K562 (cell line): ENCODE data around the gene PPOX. TPM values are rescaled to one million over a fixed set of nuclear protein-coding genes. Genes with fewer than 3 reads are reported as not detected.
A peak's percentile ranks its signal among the peaks of the same experiment; 100 is the strongest.

ENCODE experiments used
- ATAC-seq: fragments of 200-7000 bp; cut with Tn5 transposase; 3 replicates; pipeline ENCODE4 v1.9.1; 2020; ENCODE audit warnings: moderate library complexity
- BruUV-seq: library from RNA; stranded (reverse); fragments of 400-500 nt; replicated peaks from 2 replicates; lab custom pipeline; 2021; lab: Mats Ljungman, UMichigan
- CTCF ChIA-PET: fragments of 300-600 bp; formaldehyde crosslinking; extraction: SDS; loops from one replicate; lab custom pipeline; 2021; ENCODE audit warnings: low intra/inter-chr PET ratio; lab: Yijun Ruan, JAX
- POLR2A ChIA-PET: fragments of 300-600, 350-650 bp; sonication (Branson Sonifier 250); formaldehyde crosslinking; extraction: SDS; loops from one replicate; lab custom pipeline; 2021; ENCODE audit warnings: antibody characterized with exemption, inconsistent platforms; lab: Yijun Ruan, JAX
- DNase-seq, 4 experiments: peaks; one replicate each; pipeline versions ENCODE4 v3.0.0 to v3.0.0-alpha.2; 2011 to 2018; ENCODE audit warnings: low spot score in 3 of 4, mixed read lengths in 3 of 4; ENCODE audit errors: extremely low read depth in 1 of 4
- FAIRE-seq: peaks from 2 replicates; lab custom pipeline; 2011; peaks lifted over from hg19 to GRCh38; lab: Jason Lieb, UNC
- H2AFZ ChIP-seq: 2 replicates; pipeline ENCODE4 v1.6.0; 2011; ENCODE audit warnings: low read depth, low read length, control low read depth, inconsistent platforms
- H3K27ac ChIP-seq: fragments of 200-600 bp; 3 replicates; pipeline ENCODE4 v1.8.0; 2011; ENCODE audit warnings: low read depth, mild to moderate bottlenecking, control low read depth, inconsistent platforms, low read length, moderate library complexity, mixed read lengths; ENCODE audit errors: extremely low read depth
- H3K27me3 ChIP-seq, 2 experiments: fragments of 300-600 bp in 1 of 2; 2 replicates in 1 of 2; 3 replicates in 1 of 2; pipeline versions ENCODE4 v1.6.0 to v1.8.0; 2011; ENCODE audit warnings: inconsistent platforms in 2 of 2, low read length in 2 of 2, mild to moderate bottlenecking in 1 of 2, mixed read lengths in 1 of 2, moderate library complexity in 1 of 2; ENCODE audit not compliant: control insufficient read depth in 2 of 2, insufficient read depth in 2 of 2
- H3K36me3 ChIP-seq: fragments of 300-600 bp; 3 replicates; pipeline ENCODE4 v1.8.0; 2011; ENCODE audit warnings: mild to moderate bottlenecking, low read length, inconsistent platforms; ENCODE audit not compliant: control insufficient read depth, insufficient read depth
- H3K4me1 ChIP-seq, 2 experiments: fragments of 200-600 bp in 1 of 2; replicated peaks in 1 of 2; 2 replicates in 1 of 2; 3 replicates in 1 of 2; pipeline versions ENCODE4 v1.5.1 to v1.8.0; 2011; ENCODE audit warnings: inconsistent platforms in 2 of 2, low read length in 2 of 2, mild to moderate bottlenecking in 1 of 2, mixed read lengths in 1 of 2, moderate library complexity in 1 of 2; ENCODE audit not compliant: control insufficient read depth in 2 of 2, insufficient read depth in 2 of 2
- H3K4me2 ChIP-seq: 2 replicates; pipeline ENCODE4 v1.6.1; 2011; ENCODE audit warnings: low read length, control low read depth, inconsistent platforms, mixed read lengths; ENCODE audit not compliant: insufficient read depth
- H3K4me3 ChIP-seq: fragments of 200-600 bp; sonication (generic), shearing (Covaris generic); 2 replicates; pipeline ENCODE4 v1.5.1; 2016; ENCODE audit warnings: control low read depth, inconsistent platforms
- H3K79me2 ChIP-seq: fragments of 200-600 bp; 3 replicates; pipeline ENCODE4 v1.8.0; 2011; ENCODE audit warnings: low read length, inconsistent platforms; ENCODE audit not compliant: control insufficient read depth, insufficient read depth
- H3K9ac ChIP-seq, 2 experiments: 2 replicates each; pipeline versions ENCODE4 v1.6.0 to v1.6.1; 2011; ENCODE audit warnings: low read depth in 2 of 2, low read length in 2 of 2, control low read depth in 1 of 2, inconsistent platforms in 1 of 2, mild to moderate bottlenecking in 1 of 2, mixed read lengths in 1 of 2; ENCODE audit not compliant: insufficient read depth in 1 of 2
- H3K9me1 ChIP-seq: one replicate; pipeline ENCODE4 v1.6.0; 2011; ENCODE audit warnings: inconsistent platforms, mild to moderate bottlenecking, low read length, moderate library complexity; ENCODE audit not compliant: control insufficient read depth, insufficient read depth
- H3K9me3 ChIP-seq: replicated peaks from 2 replicates; pipeline ENCODE4 v1.5.1; 2011; ENCODE audit warnings: low read depth, low read length, inconsistent platforms; ENCODE audit not compliant: control insufficient read depth, insufficient read depth
- H4K20me1 ChIP-seq: replicated peaks from 2 replicates; pipeline ENCODE4 v1.6.1; 2011; ENCODE audit warnings: low read length, inconsistent platforms, mixed read lengths; ENCODE audit not compliant: control insufficient read depth, insufficient read depth
- C11orf30 ChIP-seq: fragments of 450-650 bp; IDR thresholded peaks from 2 replicates; pipeline ENCODE4 v1.6.1; 2016; ENCODE audit warnings: low read depth, mild to moderate bottlenecking
- E2F5 ChIP-seq: sonication (generic); formaldehyde crosslinking; IDR thresholded peaks from 2 replicates; pipeline ENCODE4 v1.8.0; 2022; ENCODE audit warnings: mild to moderate bottlenecking, missing genetic modification reagents
- NFIC ChIP-seq: fragments of 450-650 bp; IDR thresholded peaks from 2 replicates; pipeline ENCODE4 v1.6.1; 2017; ENCODE audit warnings: mild to moderate bottlenecking, inconsistent platforms
- RBFOX2 ChIP-seq: fragments of 200-400 bp; formaldehyde crosslinking; IDR thresholded peaks from 2 replicates; pipeline ENCODE4 v1.6.1; 2017; ENCODE audit warnings: low read depth, mild to moderate bottlenecking, low read length, moderate library complexity
- ZBED1 ChIP-seq: IDR thresholded peaks from 2 replicates; pipeline ENCODE4 v1.6.1; 2014
- WGBS: fragments of 100-300 bp; shearing (Covaris generic); methylation state at CpG from one replicate; pipeline ENCODE4 v1.1.6; 2016; ENCODE audit warnings: low coverage, mixed read lengths; ENCODE audit not compliant: insufficient coverage; ENCODE audit errors: missing lambda C conversion rate; 5-methylcytosine and 5-hydroxymethylcytosine counted together
- in situ Hi-C: fragments of 300-500 bp; cut with MboI; formaldehyde crosslinking; loops from 4 replicates; pipeline ENCODE4 v1.15.0; 2018; ENCODE audit warnings: inconsistent platforms, mixed read lengths
- intact Hi-C: fragments of 100-400 bp; cut with micrococcal nuclease; formaldehyde crosslinking; loops from 2 replicates; pipeline ENCODE4 v1.14.2; 2022
- polyA plus RNA-seq, 8 experiments: library from polyadenylated mRNA; depleted of rRNA in 4 of 8; stranded (reverse) in 5 of 8; unstranded in 3 of 8; fragments of >200 nt; fragmentation: Nextera tagmentation in 2 of 8; fragmentation: Illumina TruSeq in 1 of 8; extraction: Ambion mirVana in 2 of 8; extraction: Trizol in 1 of 8; gene quantifications; 2 replicates each; pipeline versions ENCODE4 v1.2.1 to v1.2.3, GENCODE V29; 2011 to 2014; ENCODE audit warnings: inconsistent platforms in 1 of 8, missing spikeins in 1 of 8
- total RNA-seq, 7 experiments: library from RNA; depleted of rRNA in 6 of 7; stranded (reverse); fragments of >200 nt in 6 of 7; fragmentation: Illumina TruSeq in 2 of 7; extraction: Trizol in 2 of 7; gene quantifications; 2 replicates each; pipeline versions ENCODE4 v1.2.1 to v1.2.3, GENCODE V29; 2011 to 2021; ENCODE audit warnings: low replicate concordance in 1 of 7
- TF ChIP-seq, protein P1 (sequence below): fragments of 250-450 bp; sonication (Bioruptor Pico); IDR thresholded peaks from 2 replicates; pipeline ENCODE4 v1.5.0; 2022; ENCODE audit warnings: mild to moderate bottlenecking

The PPOX gene
- total and polyA plus RNA-seq, 9 of the 15 experiments (the other 6 are each of a cell fraction or from before 2014, with no cell fraction given) = 17.0 to 57.1 (median 38.9) TPM

- ChIA-PET CTCF (no interaction called here), POLR2A (interaction anchor here (0.6 to 1.2 kb wide), 6 partner anchors 12 to 191 kb away, joined by 3 to 5 read pairs (median 3); partner anchors contain the start of genes DEDD and PPOX)
- BruUV-seq = TSS peak; percentile 63
- Histone ChIP-seq H4K20me1 (no peaks in the 10 kb centered on the region), H2AFZ (peak overlapping the region; percentile 97), H3K36me3 (peaks cover 2% of the 10 kb centered on the region; the same call in 1 of the 3 replicates), H3K9me3 (no peaks in the 10 kb centered on the region), H3K9ac (peak overlapping the region; percentile 83 to 85; a peak in 3 of 4 replicates), H3K79me2 (peaks cover 14% of the 10 kb centered on the region), H3K4me1 (peaks cover 56 to 61% of the 10 kb centered on the region in 2 experiments), H3K4me3 (no peak overlapping the region), H3K27me3 (no peaks in the 10 kb centered on the region), H3K27ac (peak overlapping the region; percentile 99), H3K4me2 (peak overlapping the region; percentile 59), H3K9me1 (no peaks in the 10 kb centered on the region)
- TF ChIP-seq, protein P1, sequence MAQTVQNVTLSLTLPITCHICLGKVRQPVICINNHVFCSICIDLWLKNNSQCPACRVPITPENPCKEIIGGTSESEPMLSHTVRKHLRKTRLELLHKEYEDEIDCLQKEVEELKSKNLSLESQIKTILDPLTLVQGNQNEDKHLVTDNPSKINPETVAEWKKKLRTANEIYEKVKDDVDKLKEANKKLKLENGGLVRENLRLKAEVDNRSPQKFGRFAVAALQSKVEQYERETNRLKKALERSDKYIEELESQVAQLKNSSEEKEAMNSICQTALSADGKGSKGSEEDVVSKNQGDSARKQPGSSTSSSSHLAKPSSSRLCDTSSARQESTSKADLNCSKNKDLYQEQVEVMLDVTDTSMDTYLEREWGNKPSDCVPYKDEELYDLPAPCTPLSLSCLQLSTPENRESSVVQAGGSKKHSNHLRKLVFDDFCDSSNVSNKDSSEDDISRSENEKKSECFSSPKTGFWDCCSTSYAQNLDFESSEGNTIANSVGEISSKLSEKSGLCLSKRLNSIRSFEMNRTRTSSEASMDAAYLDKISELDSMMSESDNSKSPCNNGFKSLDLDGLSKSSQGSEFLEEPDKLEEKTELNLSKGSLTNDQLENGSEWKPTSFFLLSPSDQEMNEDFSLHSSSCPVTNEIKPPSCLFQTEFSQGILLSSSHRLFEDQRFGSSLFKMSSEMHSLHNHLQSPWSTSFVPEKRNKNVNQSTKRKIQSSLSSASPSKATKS (CRISPR knock-in tag) = no peak
- TF ChIP-seq NFIC (peak; percentile 90), RBFOX2 (peak; percentile 57; the same call in 1 of the 2 replicates), C11orf30 (no peak), ZBED1 (no peak), E2F5 (CRISPR knock-in tag) (no peak)
- intact Hi-C loops (no loop called here), in situ Hi-C loops (no loop called here)
- no peak for ATAC-seq
- DNase-seq = peak in 1 of 4 experiments; percentile 56
- FAIRE-seq = peak; percentile 35
- 60% methylated on average over 14 of the region's 20 CpGs for WGBS
Measured at GRCh38 chr1:161198194-161198896, 32.1 kb downstream of the PPOX start.
